Right lobe of liver (tissue), 6 donors: ENCODE measurements around the gene YIF1B. TPM values are rescaled to one million over a fixed set of nuclear protein-coding genes. Genes with fewer than 3 reads are reported as not detected.

Source experiments
- ATAC-seq, 4 donors: fragments of 200-7000 bp; cut with Tn5 transposase; one replicate each; pipeline ENCODE4 v1.9.1; 2020; ENCODE audit warnings: mild to moderate bottlenecking in 4 of 4, moderate library complexity in 4 of 4
- DNase-seq, 3 donors: peaks; one replicate each; pipeline ENCODE4 v3.0.0-alpha.2; 2020
- H3K27ac ChIP-seq, 3 donors: fragments of 200-600 bp; one replicate each; pipeline ENCODE4 v1.8.0; 2022
- H3K27me3 ChIP-seq, 2 donors: fragments of 200-600 bp; one replicate each; pipeline ENCODE4 v1.8.0; 2022
- H3K36me3 ChIP-seq, 4 donors: fragments of 200-600 bp; sonication (generic) in 1 of 4; one replicate each; pipeline versions ENCODE4 v1.5.1 to v1.8.0; 2017 to 2022; ENCODE audit warnings: control low read depth in 1 of 4
- H3K4me1 ChIP-seq, 4 donors: fragments of 200-600 bp; sonication (generic) in 1 of 4; one replicate each; pipeline versions ENCODE4 v1.5.1 to v1.8.0; 2017 to 2022; ENCODE audit warnings: control low read depth in 1 of 4
- H3K4me3 ChIP-seq, 3 donors: fragments of 200-600 bp; one replicate each; pipeline ENCODE4 v1.8.0; 2022
- H3K9me3 ChIP-seq, 4 donors: fragments of 200-600 bp; sonication (generic) in 1 of 4; one replicate each; pipeline versions ENCODE4 v1.5.1 to v1.8.0; 2017 to 2022; ENCODE audit warnings: control low read depth in 1 of 4
- POLR2A ChIP-seq: fragments of 450-650 bp; IDR thresholded peaks from one replicate; pipeline ENCODE4 v1.6.1; 2017; ENCODE audit warnings: antibody characterized with exemption, mild to moderate bottlenecking
- WGBS: methylation state at CpG from one replicate; pipeline ENCODE4 v1.1.6; 2018; ENCODE audit warnings: low coverage, low lambda C conversion rate; ENCODE audit not compliant: insufficient coverage; ENCODE audit errors: missing lambda C conversion rate; 5-methylcytosine and 5-hydroxymethylcytosine counted together
- intact Hi-C, 2 donors: fragments of 100-400 bp; cut with DNase I; formaldehyde crosslinking; loops; one replicate each; pipeline versions ENCODE4 v1.11.2 to v1.14.1; 2022
- total RNA-seq, 6 experiments: library from RNA; depleted of rRNA in 2 of 6; stranded (reverse); fragments of >200 nt in 2 of 6; fragmentation: NEBNext Ultra II Directional in 3 of 6; extraction: Animal tissue kit (Norgen Biotek cat#: 25700) in 3 of 6; gene quantifications; one replicate each; pipeline versions ENCODE4 v1.1.0 to v1.2.4, GENCODE V29; 2016 to 2023
- TF ChIP-seq, protein P1 (sequence below), 4 donors: fragments of 200-600 bp in 3 of 4; fragments of 450-650 bp in 1 of 4; IDR thresholded peaks; one replicate each; pipeline versions ENCODE4 v1.5.1 to v1.8.0; 2016 to 2022; ENCODE audit warnings: antibody characterized with exemption in 4 of 4, mild to moderate bottlenecking in 2 of 4
- donor health status: DM: no; HTN: yes; CAD: no.
- donor health status: DM: no; HTN: no; CAD: no.
- donor health status: DM: no; HTN: no; CAD: no.
- donor health status: DM: no; HTN: yes; CAD: no.
- donor health status: DM: no; HTN: yes; CAD: no.

Gene YIF1B
- total RNA-seq, 6 experiments from 2014 or later = 26.3 to 69.7 (median 42.0) TPM

DNA sequence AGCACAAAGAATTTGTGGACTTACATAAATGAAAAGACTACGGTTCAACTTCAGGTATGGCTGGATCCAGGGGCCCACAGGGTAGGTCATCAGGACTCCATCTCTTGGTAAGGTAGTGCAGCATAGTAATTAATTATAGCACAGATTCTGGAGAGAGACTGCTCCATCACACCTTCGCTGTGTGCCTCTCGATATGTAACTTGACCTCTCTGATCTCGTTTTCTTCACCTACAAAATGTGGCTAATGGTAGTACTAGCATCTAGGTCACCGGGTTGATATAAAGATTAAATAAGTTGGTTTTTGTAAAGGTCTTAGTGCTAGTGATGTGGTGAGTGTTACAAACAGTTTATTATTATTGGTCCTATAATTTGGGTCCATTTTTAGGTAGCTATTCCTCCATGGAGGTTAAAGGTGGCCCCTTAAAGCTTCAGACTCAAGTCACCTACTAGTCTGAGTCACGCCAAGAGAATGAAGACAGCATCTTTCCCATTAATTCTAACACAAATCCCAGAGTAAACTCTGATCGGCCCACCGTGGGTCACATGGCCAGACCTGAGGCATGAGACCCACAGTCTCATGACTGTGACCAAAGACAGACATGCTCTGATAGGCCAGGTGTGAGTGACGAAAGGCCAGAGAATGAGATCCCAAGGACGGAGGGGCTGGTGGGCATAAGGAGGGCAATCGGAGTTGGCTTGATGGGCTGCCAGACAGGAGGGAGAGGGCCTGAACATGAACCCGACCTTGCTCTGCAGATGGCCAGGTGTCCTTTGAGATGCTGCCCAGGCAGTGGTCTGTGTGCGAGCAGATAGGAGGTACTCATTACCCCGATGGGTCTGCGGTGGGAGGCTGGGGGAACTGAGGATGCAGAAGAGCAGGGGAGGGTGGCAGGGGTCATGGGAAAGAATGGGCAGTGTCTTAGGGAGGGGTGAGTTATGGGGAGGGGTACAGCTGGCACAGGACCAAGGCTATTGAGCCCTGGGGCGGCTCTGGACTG lies 40.3 kb upstream of the YIF1B start:
- Histone ChIP-seq H3K4me3 (no peak overlapping the region), H3K27ac (no peak overlapping the region), H3K36me3 (no peaks in the 10 kb centered on the region), H3K4me1 (no peaks in the 10 kb centered on the region), H3K27me3 (no peaks in the 10 kb centered on the region), H3K9me3 (no peaks in the 10 kb centered on the region)
- TF ChIP-seq POLR2A = no peak
- TF ChIP-seq, protein P1, sequence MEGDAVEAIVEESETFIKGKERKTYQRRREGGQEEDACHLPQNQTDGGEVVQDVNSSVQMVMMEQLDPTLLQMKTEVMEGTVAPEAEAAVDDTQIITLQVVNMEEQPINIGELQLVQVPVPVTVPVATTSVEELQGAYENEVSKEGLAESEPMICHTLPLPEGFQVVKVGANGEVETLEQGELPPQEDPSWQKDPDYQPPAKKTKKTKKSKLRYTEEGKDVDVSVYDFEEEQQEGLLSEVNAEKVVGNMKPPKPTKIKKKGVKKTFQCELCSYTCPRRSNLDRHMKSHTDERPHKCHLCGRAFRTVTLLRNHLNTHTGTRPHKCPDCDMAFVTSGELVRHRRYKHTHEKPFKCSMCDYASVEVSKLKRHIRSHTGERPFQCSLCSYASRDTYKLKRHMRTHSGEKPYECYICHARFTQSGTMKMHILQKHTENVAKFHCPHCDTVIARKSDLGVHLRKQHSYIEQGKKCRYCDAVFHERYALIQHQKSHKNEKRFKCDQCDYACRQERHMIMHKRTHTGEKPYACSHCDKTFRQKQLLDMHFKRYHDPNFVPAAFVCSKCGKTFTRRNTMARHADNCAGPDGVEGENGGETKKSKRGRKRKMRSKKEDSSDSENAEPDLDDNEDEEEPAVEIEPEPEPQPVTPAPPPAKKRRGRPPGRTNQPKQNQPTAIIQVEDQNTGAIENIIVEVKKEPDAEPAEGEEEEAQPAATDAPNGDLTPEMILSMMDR (IDR thresholded peaks at IDR 0.05) = no peak
- DNase-seq (no peak), ATAC-seq (no peak)
- WGBS = 66% methylated on average over 12 of the region's 16 CpGs
- intact Hi-C loops = no loop called here

DNA sequence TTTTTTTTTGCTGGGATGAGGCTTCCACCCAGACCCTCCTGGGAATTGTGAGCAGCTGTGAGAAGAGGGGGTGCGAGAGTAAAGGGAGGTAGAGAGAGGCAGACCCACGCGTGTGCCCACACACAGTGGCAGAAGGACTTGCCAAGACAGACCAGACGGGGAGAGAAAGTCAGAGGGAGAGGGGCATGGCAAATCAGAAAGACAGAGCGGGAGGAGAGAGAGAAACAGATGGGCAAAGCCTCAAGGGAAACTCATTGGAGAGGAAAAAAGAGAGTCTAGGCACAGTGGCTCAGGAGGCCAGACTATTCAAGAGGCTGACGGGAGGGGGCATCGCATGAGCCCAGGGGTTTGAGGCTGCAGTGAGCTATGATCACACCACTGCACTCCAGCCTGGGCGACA lies 36.9 kb upstream of the YIF1B start:
- H3K4me3 ChIP-seq = no peak overlapping the region
- H3K36me3 ChIP-seq = no peaks in the 10 kb centered on the region
- no peaks in the 10 kb centered on the region for H3K9me3 ChIP-seq
- DNase-seq (no peak), ATAC-seq (no peak)
- intact Hi-C loops = no loop called here
- WGBS = 59% methylated on average over 5 of the region's 8 CpGs
- H3K27ac ChIP-seq = no peak overlapping the region
- H3K27me3 ChIP-seq = no peaks in the 10 kb centered on the region
- no peaks in the 10 kb centered on the region for H3K4me1 ChIP-seq
- TF ChIP-seq, protein P1 (IDR thresholded peaks at IDR 0.05) = no peak
- TF ChIP-seq POLR2A = no peak

DNA sequence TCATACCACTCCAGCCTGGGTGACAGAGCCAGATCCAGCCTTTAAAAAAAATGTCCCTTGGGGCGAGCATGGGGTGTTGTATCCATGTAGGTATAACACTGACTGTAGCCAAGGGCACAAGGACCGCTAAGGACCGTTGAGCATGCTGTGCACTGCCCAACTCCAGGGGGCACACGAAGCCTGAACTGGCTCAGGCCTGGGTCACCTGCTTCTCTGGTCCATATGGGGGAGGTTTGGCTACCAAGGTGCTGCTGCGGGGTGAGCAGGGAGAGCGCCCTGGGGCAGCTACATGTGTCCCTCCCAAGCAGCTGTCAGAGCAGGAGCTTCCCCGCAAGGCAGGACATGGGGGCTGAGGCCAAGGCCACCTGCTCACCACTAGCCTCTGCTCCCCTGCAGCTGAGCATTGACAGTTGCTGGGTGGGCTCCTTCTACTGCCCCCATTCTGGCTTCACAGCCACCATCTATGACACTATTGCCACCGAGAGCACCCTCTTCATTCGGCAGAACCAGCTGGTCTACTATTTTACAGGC lies 36.2 kb upstream of the YIF1B start:
- intact Hi-C loops = no loop called here
- Histone ChIP-seq H3K4me3 (no peak overlapping the region), H3K27ac (no peak overlapping the region), H3K27me3 (no peaks in the 10 kb centered on the region), H3K4me1 (no peaks in the 10 kb centered on the region), H3K9me3 (no peaks in the 10 kb centered on the region), H3K36me3 (no peaks in the 10 kb centered on the region)
- no peak for TF ChIP-seq POLR2A
- TF ChIP-seq, protein P1 (IDR thresholded peaks at IDR 0.05) = no peak
- DNase-seq = no peak
- 77% methylated on average over 2 of the region's 9 CpGs for WGBS
- ATAC-seq = no peak

DNA sequence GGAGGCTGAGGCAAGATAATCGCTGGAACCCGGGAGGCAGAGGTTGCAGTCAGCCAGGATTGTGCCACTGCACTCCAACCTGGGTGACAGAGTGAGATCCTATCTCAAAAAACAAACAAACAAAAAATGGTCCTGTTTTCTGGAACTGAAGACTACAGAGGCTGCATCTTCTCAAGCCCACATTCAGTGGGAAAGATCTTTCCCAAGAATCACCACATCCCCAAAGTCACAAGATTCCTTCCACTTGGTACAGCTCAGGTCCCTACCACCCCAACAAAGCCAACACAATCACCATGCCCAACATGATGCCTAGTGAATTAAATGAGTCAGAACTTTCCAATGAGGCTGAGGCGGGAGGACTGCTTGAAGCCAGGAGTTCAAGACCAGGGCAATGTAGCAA lies 35.1 kb upstream of the YIF1B start:
- intact Hi-C loops = no loop called here
- Histone ChIP-seq H3K4me1 (no peaks in the 10 kb centered on the region), H3K27me3 (no peaks in the 10 kb centered on the region), H3K9me3 (no peaks in the 10 kb centered on the region), H3K4me3 (no peak overlapping the region), H3K36me3 (no peaks in the 10 kb centered on the region), H3K27ac (no peak overlapping the region)
- DNase-seq (no peak), ATAC-seq (no peak)
- TF ChIP-seq, protein P1 (IDR thresholded peaks at IDR 0.05) = no peak
- no peak for TF ChIP-seq POLR2A
- 33% methylated on average over 1 of the region's 3 CpGs for WGBS
